Measurements from ENCODE around the gene HNRNPLL.
"Not testable (repeated sequence)": the region's sequence is repeated elsewhere in the genome, so short reads cannot be mapped to it uniquely, and the experiment has no call there.

The HNRNPLL gene

GRCh38 chr2:38602732-38603401 is at the start of gene HNRNPLL:
Gene HNRNPLL, minus strand, starts transcription at chr2:38602928. Its CDS starts 302 bp downstream, at chr2:38602626.
- peak; percentile 96 for DNase-seq

DNA sequence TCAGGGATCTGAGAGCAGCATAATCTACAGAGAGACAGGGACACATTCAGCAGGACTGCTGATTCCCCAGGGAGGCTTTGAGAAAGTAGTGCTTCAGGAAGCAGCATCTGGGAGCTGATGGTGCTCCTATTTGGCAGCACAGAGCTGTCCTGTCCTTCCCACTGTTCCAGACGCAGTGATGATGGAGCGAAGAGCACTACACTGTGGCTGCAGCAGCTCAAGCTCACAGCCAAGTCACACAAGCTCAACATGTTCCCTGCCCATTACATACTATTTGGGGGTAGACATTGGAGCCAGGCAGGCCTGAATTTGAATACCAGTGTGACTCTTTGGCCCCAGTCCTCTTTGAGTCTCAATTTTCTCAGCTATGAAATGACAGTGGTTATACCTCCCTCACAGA is 48.0 kb upstream of the HNRNPLL start:
- DNase-seq = no peak

DNA sequence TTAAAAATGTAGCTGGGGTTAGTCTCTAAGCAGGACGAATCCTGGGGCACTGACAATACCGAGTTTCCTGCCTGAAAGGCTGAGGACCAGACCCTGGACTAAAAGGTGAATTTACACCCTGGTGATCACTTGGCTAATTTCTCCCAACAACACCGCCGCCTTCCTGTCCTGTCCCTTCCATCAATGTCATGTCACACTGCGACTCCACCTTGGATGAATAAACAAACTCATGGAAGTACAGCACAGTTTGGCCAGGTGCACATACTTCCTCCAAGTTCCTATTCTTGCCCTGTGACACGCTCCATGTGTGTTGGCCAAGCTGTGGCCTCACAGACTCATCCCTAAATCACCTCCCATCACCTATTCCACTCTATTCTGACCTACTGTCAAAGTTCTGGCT is 47.3 kb upstream of the HNRNPLL start:
- no peak for DNase-seq

- DNase-seq = no peak
These were observed 46.5 kb upstream of the HNRNPLL start for GRCh38 chr2:38649176-38649728.

DNA sequence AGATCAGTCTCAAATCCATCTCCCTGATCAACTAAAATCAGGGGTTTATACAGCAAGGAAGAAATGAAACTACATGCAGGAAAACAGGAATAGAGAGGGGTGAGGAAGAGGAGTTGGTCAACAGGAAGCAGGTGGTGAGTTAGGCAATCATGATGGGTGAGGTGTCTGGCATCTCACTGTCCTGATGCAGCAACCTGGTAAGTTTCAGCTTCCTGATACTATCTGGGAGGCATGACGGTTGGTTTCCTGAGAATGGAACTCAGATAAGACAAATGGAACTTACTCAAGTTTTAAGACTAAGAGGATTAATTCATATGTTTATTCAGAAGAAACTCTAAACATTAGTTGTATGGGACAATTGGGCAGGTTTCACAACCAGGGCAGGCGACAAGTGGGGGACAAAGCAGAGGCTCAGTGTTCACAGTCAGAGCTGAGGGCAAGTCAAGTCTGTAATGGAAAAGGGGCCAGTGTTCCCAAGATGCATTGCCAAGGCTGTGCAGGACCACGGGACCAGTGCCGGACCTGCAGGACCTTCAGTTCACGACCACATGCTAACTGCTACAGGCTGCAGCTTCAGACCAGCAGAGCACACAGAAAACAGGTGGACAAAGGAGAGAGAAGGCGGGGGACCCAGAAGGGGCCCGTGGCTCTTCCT is 45.5 kb upstream of the HNRNPLL start:
- no peak for DNase-seq

- DNase-seq = not testable (repeated sequence)
These were observed 41.2 kb upstream of the HNRNPLL start for GRCh38 chr2:38643683-38644511.

DNA sequence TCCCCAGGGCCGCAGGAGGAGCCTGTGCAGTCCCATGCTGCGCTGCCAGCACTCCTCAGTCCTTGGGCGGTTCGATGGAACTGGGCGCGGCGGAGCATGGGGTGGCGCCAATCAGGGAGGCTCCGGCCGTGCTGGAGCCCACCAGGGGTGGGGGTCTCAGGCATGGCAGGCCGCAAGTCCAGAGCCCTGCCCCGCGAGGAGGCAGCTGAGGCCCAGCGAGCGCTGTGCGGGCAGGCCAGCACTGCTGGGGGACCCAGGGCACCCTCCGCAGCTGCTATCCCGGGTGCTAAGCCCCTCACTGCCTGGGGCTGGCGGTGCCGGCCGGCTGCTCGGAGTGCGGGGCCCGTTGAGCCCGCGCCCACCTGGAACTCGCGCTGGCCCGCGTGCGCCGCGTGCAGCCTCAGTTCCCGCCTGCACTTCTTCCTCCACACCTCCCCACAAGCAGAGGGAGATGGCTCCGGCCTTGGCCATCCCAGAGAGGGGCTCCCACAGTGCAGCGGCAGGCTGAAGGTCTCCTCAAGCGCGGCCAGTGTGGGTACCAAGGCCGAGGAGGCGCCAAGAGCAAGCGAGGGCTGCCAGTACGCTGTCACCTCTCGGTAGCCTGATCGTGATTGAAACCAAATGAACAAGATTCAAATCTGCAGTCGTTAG is 40.4 kb upstream of the HNRNPLL start:
- DNase-seq = no peak

DNA sequence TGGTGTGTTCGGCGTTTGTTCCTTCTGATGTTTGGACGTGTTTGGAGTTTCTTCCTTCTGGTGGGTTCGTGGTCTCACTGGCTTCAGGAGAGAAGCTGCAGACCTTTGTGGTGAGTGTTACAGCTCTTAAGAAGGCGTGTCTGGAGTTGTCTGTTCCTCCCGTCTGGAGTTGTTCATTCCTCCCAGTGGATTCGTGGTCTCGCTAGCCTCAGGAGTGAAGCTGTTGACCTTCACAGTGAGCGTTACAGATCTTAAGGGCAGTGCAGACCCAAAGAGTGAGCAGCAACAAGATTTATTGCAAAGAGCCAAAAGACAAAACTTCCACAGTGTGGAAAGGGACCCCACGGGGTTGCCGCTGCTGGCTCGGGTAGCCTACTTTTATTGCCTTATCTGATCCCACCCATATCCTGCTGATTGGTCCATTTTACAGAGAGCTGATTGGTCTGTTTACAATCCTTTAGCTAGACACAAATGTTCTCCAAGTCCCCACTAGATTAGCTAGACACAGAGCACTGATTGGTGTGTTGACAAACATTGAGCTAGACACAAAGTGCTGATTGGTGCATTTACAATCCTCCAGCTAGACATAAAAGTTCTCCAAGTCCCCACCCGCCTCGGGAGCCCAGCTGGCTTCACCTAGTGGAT is 39.8 kb upstream of the HNRNPLL start:
- not testable (repeated sequence) for DNase-seq

DNA sequence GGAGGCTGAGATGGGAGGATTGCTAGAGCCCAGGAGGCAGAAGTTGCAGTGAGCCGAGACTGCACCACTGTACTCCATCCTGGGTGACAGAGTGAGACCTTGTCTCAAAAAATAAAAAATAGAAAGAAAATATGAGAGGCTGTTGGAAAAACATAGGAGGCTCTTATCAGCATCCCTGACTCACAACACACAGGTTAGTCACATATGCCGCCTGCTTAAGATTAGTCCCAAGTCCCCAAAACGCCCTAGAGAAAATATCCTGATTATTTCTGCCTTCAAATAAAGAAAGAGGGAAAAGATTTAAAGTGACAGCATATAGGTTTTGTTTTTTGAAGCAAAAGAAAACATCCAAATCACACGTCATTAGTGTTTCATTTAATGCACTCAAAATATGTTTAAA is 33.3 kb upstream of the HNRNPLL start:
- DNase-seq = no peak

GRCh38 chr2:38635139-38635538 is 32.4 kb upstream of the HNRNPLL start:
- DNase-seq = no peak

DNA sequence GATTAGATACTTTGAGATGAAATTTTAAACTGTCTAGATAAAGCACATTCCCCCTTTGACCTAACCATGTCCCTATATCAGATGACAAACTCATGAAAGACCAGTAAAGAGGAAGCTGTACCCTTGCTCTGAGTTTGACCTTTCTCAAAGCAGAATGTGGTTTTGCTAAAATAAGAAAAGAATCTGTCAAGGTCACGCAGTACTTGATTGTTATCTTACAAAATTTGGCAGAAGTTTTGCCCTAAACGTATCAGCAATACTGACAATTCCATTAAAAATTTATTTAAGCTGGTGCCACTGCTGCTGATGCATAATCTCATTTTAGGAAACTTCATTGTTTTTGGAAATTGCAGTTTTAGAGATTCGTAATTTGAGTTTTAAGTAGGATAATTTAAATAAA is 32.0 kb upstream of the HNRNPLL start:
- no peak for DNase-seq

DNA sequence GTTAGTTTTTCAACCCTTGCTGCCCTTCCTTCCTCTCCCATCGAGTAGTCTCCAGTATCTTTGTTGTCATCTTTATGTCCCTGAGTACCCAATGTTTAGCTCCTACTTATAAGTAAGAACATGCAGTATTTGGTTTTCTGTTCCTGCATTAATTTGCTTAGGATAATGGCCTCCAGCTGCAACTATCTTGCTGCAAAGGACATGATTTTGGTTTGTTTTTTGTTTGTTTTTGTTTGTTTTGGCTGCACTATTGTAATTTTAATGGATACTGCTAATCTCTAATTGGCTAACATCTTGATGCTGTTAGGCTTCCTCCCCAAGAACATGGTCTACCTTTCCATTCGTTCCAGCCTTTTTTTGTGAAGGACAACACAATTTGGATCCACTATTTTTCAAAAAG is 31.2 kb upstream of the HNRNPLL start:
- no peak for DNase-seq

DNA sequence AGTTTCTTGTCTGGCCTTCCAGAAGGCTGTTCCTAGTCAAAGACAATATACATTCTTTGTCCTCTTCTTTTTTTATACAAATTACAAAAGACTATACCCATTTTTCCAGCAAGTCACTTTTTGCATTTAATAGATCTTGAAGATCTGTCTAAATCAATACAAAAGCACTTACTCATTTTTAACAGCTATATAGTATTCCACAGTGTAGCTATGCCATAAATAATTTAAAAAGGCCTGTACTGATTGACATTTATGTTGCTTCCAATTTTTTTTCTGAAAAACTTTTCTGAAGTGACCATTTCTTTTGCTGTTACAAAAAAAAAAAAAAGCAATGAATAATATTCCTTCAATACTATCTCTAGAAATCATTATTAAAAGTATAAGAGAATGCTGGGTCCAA is 30.3 kb upstream of the HNRNPLL start:
- no peak for DNase-seq

DNA sequence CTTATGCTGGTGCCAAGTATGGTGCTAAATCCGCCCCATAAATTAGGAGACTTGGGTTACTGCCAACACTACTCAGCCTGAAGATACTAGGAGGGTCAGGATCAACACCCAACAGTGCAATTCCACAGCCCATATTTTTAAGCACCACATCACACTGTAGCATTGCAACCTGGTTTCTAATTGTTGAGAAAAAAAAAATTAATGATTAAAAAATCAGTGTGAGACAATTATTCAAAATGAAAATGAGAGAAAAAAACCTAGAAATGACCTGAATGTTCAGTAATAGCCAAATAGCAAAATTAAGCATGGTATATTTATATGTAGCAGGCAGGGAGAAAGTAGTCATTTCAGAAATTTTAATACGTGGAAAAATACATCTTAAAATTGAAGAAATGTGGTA is 29.2 kb upstream of the HNRNPLL start:
- DNase-seq = no peak

GRCh38 chr2:38629684-38630083 is 27.0 kb upstream of the HNRNPLL start:
- DNase-seq = no peak

DNA sequence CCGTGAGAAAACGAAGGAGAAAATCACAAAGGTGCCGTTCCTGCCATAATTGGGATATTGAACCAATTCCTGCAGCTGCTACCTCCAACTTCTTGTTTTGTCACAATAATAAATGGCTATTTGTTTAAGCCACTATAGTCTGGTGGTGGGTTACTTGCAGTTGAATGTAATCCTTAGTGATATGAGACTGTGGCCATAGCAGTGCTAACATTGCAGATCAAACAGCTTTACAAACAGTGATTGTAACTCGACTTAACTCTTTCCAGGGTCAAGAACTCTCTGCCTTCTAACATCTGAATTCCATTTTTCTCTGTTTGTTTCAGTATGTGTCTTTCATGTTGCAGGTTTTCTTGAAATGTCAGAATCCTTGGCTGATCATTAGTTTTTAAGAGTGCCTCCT is 24.7 kb upstream of the HNRNPLL start:
- no peak for DNase-seq

- DNase-seq = no peak
These were observed 23.8 kb upstream of the HNRNPLL start for GRCh38 chr2:38626326-38627035.

DNA sequence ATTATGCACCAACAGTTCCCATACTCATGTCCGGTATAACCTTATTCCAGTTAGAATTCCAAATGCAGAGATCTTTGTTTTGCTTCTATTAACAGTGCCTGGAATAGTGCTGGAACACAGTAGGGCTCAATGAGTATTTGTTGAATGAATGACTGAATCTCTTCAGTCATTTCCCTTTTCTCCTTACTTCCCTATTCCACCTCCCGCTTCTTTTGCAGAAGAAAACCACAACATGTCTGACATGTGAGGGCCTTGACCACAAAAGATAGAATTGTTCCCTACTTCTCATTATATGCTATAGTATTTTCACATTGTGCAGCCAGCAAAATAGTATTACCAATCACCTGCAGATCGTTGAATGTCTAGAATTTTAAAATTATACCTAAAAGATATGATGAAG is 19.5 kb upstream of the HNRNPLL start:
- DNase-seq = no peak

DNA sequence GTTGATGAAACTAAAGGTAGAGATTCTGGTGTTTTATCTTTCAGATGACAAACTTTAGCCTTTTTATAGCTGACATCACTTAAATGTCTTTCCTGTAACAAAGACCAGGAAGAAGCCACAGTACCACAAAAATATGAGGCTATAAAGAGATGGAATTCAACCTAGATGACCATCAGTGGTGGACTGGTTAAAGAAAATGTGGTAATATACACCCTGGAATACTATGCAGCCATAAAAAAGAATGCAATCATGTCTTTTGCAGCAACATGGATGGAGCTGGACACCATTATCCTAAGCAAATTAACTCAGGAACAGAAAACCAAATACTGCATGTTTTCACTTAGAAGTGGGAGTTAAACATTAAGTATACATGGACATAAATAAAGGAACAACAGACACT is 18.3 kb upstream of the HNRNPLL start:
- no peak for DNase-seq

- peak; percentile 48 for DNase-seq
These were observed 17.7 kb upstream of the HNRNPLL start for GRCh38 chr2:38620282-38620977.

DNA sequence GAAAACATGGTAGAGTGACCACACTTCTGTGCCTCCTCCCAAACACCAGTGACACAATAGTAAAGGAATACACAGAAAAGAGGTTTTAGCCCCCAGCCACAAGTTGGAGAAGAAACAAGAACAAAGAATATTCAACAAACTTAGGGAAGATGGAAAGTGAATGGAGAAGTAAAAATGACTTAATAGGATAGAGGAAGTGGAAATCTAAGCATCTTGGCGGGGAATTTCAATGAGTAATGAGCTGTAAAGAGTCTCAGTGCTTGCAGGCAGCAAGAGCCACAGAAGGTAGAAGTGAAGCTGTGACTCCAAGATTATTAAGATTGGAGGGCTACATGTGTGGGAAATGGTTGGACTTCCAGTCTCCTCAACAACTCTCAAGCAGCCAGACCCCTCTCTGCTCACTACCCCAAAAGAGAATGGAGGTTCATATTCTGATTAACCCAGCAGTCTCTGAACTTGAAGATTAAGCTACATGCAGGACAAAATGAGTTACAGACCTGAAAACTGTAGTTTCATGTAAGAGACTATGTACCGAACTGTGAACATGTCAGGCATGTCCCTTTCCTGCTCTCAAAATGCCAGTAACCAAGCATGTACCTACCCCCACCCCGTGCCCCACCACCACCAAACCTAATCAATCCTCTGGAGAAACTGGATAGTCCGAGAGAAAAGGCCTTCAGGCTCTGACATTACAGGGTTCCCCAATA is 16.9 kb upstream of the HNRNPLL start:
- no peak for DNase-seq

Measured in NCI-H774 (cell line).